Keratinocyte (primary cell): ENCODE measurements around the gene MED9.

Source experiments
- CTCF ChIP-seq, 3 experiments: IDR thresholded peaks in 1 of 3; conservative IDR thresholded peaks in 1 of 3; optimal IDR thresholded peaks in 1 of 3; 2 replicates in 2 of 3; 3 replicates in 1 of 3; pipeline versions ENCODE3 to v1.5.1; 2011; ENCODE audit warnings: low read length in 3 of 3, mild to moderate bottlenecking in 3 of 3, moderate library complexity in 2 of 3, control low read depth in 1 of 3, inconsistent platforms in 1 of 3; ENCODE audit not compliant: insufficient read depth in 2 of 3; ENCODE audit errors: extremely low read depth in 1 of 3
- EZH2 ChIP-seq: IDR thresholded peaks from one replicate; pipeline ENCODE4 v1.6.1; 2012; ENCODE audit warnings: inconsistent platforms, mild to moderate bottlenecking, low read length, moderate library complexity

DNA sequence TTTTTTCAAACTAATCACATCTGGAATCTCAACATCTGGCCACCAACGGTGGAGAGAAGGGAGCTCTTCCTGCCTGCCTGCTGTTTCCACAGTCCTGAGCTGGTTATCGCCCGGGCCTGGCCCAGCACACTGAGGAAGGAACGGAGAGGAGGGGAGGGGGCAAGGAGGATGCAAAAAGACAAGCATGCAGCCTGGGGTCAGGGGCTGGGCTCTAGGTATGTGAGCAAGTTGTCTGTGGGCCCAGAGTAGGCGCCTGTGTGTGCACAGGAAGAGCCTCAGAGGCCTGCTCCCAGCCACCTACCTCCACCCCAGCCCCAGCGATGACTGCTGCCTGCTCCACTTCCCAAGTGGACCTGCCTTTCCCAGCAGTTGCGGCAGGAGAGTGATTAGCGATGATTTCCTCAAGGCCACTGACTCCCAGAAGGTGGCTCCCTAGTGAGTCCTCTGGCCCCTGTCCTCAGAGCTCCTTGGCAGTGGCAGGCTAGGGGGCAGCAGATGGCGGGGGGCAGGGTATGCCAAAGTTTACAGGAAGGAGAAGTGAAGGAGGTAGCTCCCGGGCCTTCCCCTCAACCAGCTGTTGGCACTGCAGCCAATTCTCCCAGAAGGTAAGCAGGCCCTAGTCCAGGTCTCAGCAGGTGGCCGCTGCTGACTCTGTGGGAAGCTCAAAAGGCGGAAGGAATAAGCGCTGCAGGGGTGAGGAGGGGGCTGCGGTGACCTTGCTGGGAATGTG lies 46.4 kb downstream of the MED9 start:
- TF ChIP-seq CTCF (optimal IDR thresholded peaks at IDR 0.05 in 1 of 3, IDR thresholded peaks at IDR 0.05 in 1 of 3, conservative IDR thresholded peaks at IDR 0.05 in 1 of 3; ENCODE audit: extremely low read depth in 1 of 3, insufficient read depth in 2 of 3, low read length in 3 of 3) (no peak), EZH2 (no peak)
